HEK293 (cell line): ENCODE results near the gene DDX51.

Experiments used
- EGR2 ChIP-seq: fragments of 450-650 bp; formaldehyde crosslinking; IDR thresholded peaks from 2 replicates; pipeline ENCODE4 v1.5.1; 2016; ENCODE audit warnings: low read depth, missing biosample characterization, missing genetic modification characterization
- GLI2 ChIP-seq: fragments of 450-650 bp; formaldehyde crosslinking; IDR thresholded peaks from 2 replicates; pipeline ENCODE4; 2017; ENCODE audit warnings: missing biosample characterization, missing genetic modification characterization, low read depth, borderline replicate concordance
- GLI4 ChIP-seq: fragments of 450-650 bp; formaldehyde crosslinking; IDR thresholded peaks from 2 replicates; pipeline ENCODE4 v1.5.1; 2016; ENCODE audit warnings: missing biosample characterization, missing genetic modification characterization
- KLF10 ChIP-seq: fragments of 450-650 bp; IDR thresholded peaks from 2 replicates; pipeline ENCODE4 v1.5.1; 2018; ENCODE audit warnings: missing biosample characterization, mild to moderate bottlenecking, missing genetic modification characterization
- REPIN1 ChIP-seq: fragments of 450-650 bp; formaldehyde crosslinking; IDR thresholded peaks from 2 replicates; pipeline ENCODE4 v1.5.1; 2017; ENCODE audit warnings: missing biosample characterization, missing genetic modification characterization, low read depth
- REST ChIP-seq: fragments of 450-650 bp; formaldehyde crosslinking; IDR thresholded peaks from 2 replicates; pipeline ENCODE4 v1.5.1; 2016; ENCODE audit warnings: missing biosample characterization, missing genetic modification characterization
- SCRT1 ChIP-seq: fragments of 450-650 bp; formaldehyde crosslinking; IDR thresholded peaks from 2 replicates; pipeline ENCODE4 v1.5.1; 2016; ENCODE audit warnings: missing biosample characterization, missing genetic modification characterization, borderline replicate concordance
- SP7 ChIP-seq: fragments of 450-650 bp; formaldehyde crosslinking; IDR thresholded peaks from 2 replicates; pipeline ENCODE4 v1.5.1; 2016; ENCODE audit warnings: missing biosample characterization, missing genetic modification characterization
- TRIM28 ChIP-seq: IDR thresholded peaks from 2 replicates; pipeline ENCODE4 v1.6.1; 2011; ENCODE audit warnings: low read length, control low read depth, borderline replicate concordance
- YY1 ChIP-seq: fragments of 450-650 bp; formaldehyde crosslinking; IDR thresholded peaks from 2 replicates; pipeline ENCODE4 v1.5.1; 2018; ENCODE audit warnings: missing biosample characterization, missing genetic modification characterization
- ZBTB1 ChIP-seq: fragments of 450-650 bp; formaldehyde crosslinking; IDR thresholded peaks from 2 replicates; pipeline ENCODE4 v1.5.1; 2016; ENCODE audit warnings: missing biosample characterization, missing genetic modification characterization
- ZBTB26 ChIP-seq: fragments of 450-650 bp; formaldehyde crosslinking; optimal IDR thresholded peaks from 2 replicates; pipeline ENCODE3; 2016; ENCODE audit warnings: missing biosample characterization, mild to moderate bottlenecking, missing genetic modification characterization
- ZBTB48 ChIP-seq: fragments of 450-650 bp; formaldehyde crosslinking; IDR thresholded peaks from 2 replicates; pipeline ENCODE4 v1.5.1; 2016; ENCODE audit warnings: missing biosample characterization, missing genetic modification characterization
- ZIC2 ChIP-seq: fragments of 450-650 bp; formaldehyde crosslinking; IDR thresholded peaks from 2 replicates; pipeline ENCODE4 v1.5.1; 2016; ENCODE audit warnings: missing biosample characterization, missing genetic modification characterization
- ZNF148 ChIP-seq: fragments of 450-650 bp; formaldehyde crosslinking; IDR thresholded peaks from 2 replicates; pipeline ENCODE4 v1.5.0; 2017; ENCODE audit warnings: missing biosample characterization, missing genetic modification characterization, borderline replicate concordance
- ZNF174 ChIP-seq: fragments of 450-650 bp; formaldehyde crosslinking; IDR thresholded peaks from 2 replicates; pipeline ENCODE4 v1.5.0; 2017; ENCODE audit warnings: missing biosample characterization, mild to moderate bottlenecking, missing genetic modification characterization
- ZNF184 ChIP-seq: fragments of 450-650 bp; IDR thresholded peaks from 2 replicates; pipeline ENCODE4 v1.5.1; 2018; ENCODE audit warnings: missing biosample characterization, mild to moderate bottlenecking, missing genetic modification characterization
- ZNF2 ChIP-seq: fragments of 450-650 bp; formaldehyde crosslinking; IDR thresholded peaks from 2 replicates; pipeline ENCODE4 v1.5.1; 2016; ENCODE audit warnings: missing biosample characterization, missing genetic modification characterization
- ZNF221 ChIP-seq: fragments of 450-650 bp; formaldehyde crosslinking; IDR thresholded peaks from 2 replicates; pipeline ENCODE4 v1.5.1; 2017; ENCODE audit warnings: missing biosample characterization, missing genetic modification characterization, borderline replicate concordance
- ZNF335 ChIP-seq: fragments of 450-650 bp; formaldehyde crosslinking; conservative IDR thresholded peaks from 2 replicates; pipeline ENCODE4 v1.5.1; 2016; ENCODE audit warnings: missing biosample characterization, missing genetic modification characterization
- ZNF341 ChIP-seq: fragments of 450-650 bp; formaldehyde crosslinking; IDR thresholded peaks from 2 replicates; pipeline ENCODE4; 2016; ENCODE audit warnings: low read depth, missing biosample characterization, missing genetic modification characterization
- ZNF394 ChIP-seq: fragments of 450-650 bp; formaldehyde crosslinking; IDR thresholded peaks from 2 replicates; pipeline ENCODE4 v1.5.1; 2016; ENCODE audit warnings: missing biosample characterization, missing genetic modification characterization, mild to moderate bottlenecking, moderate library complexity, borderline replicate concordance
- ZNF449 ChIP-seq: fragments of 450-650 bp; formaldehyde crosslinking; IDR thresholded peaks from 2 replicates; pipeline ENCODE4 v1.5.1; 2017; ENCODE audit warnings: missing biosample characterization, mild to moderate bottlenecking, missing genetic modification characterization, moderate library complexity
- ZNF488 ChIP-seq: fragments of 450-650 bp; formaldehyde crosslinking; IDR thresholded peaks from 2 replicates; pipeline ENCODE4 v1.5.1; 2016; ENCODE audit warnings: missing biosample characterization, missing genetic modification characterization
- ZNF513 ChIP-seq: fragments of 450-650 bp; IDR thresholded peaks from 2 replicates; pipeline ENCODE4 v1.5.1; 2018; ENCODE audit warnings: missing biosample characterization, missing genetic modification characterization
- ZNF548 ChIP-seq: fragments of 450-650 bp; formaldehyde crosslinking; IDR thresholded peaks from 2 replicates; pipeline ENCODE4 v1.5.1; 2016; ENCODE audit warnings: missing biosample characterization, missing genetic modification characterization
- ZNF600 ChIP-seq: fragments of 450-650 bp; formaldehyde crosslinking; IDR thresholded peaks from 2 replicates; pipeline ENCODE4 v1.5.1; 2016; ENCODE audit warnings: missing biosample characterization, missing genetic modification characterization
- ZNF621 ChIP-seq: fragments of 450-650 bp; formaldehyde crosslinking; IDR thresholded peaks from 2 replicates; pipeline ENCODE4 v1.5.1; 2017; ENCODE audit warnings: missing biosample characterization, missing genetic modification characterization
- ZNF701 ChIP-seq: fragments of 450-650 bp; formaldehyde crosslinking; IDR thresholded peaks from 2 replicates; pipeline ENCODE4 v1.5.1; 2016; ENCODE audit warnings: missing biosample characterization, missing genetic modification characterization
- ZNF830 ChIP-seq: fragments of 450-650 bp; IDR thresholded peaks from 2 replicates; pipeline ENCODE4 v1.5.0; 2018; ENCODE audit warnings: missing biosample characterization, missing genetic modification characterization, low read depth, mild to moderate bottlenecking, moderate library complexity

The DDX51 gene

GRCh38 chr12:132157733-132158409, 13.8 kb upstream of the DDX51 start (continued):
- TF ChIP-seq ZNF174 (tag by site-specific recombination): no peak
- no peak for TF ChIP-seq EGR2 (tag by site-specific recombination)
- no peak for TF ChIP-seq ZNF341
- no peak for TF ChIP-seq REPIN1
- TF ChIP-seq ZNF600 (tag by site-specific recombination): no peak
- TF ChIP-seq ZBTB26 (tag by site-specific recombination): no peak
- TF ChIP-seq SP7: no peak
- TF ChIP-seq KLF10 (tag by site-specific recombination): no peak
- TF ChIP-seq ZNF335 (tag by site-specific recombination): no peak
- no peak for TF ChIP-seq SCRT1 (tag by site-specific recombination)
- TF ChIP-seq ZNF701 (tag by site-specific recombination): no peak
- peak; percentile 66; the same call in 1 of the 2 replicates for TF ChIP-seq ZNF148 (tag by site-specific recombination)
- no peak for TF ChIP-seq TRIM28
- no peak for TF ChIP-seq ZNF221
- TF ChIP-seq ZNF184: no peak
- TF ChIP-seq YY1 (tag by site-specific recombination): no peak
- TF ChIP-seq ZNF449: no peak
- no peak for TF ChIP-seq GLI2 (tag by site-specific recombination)
- no peak for TF ChIP-seq ZBTB48 (tag by site-specific recombination)
- 0 out of 2 replicates have a peak, but pooled peaks have one; percentile 41 for TF ChIP-seq ZNF621 (tag by site-specific recombination)
- no peak for TF ChIP-seq ZNF830 (tag by site-specific recombination)
- no peak for TF ChIP-seq ZNF394 (tag by site-specific recombination)
- TF ChIP-seq REST: no peak; the same call in 1 of the 2 replicates
- peak; percentile 15; the same call in 1 of the 2 replicates for TF ChIP-seq ZNF488 (tag by site-specific recombination)
- TF ChIP-seq ZNF513 (tag by site-specific recombination): no peak
- no peak for TF ChIP-seq ZBTB1 (tag by site-specific recombination)
- no peak for TF ChIP-seq ZNF2 (tag by site-specific recombination)
- TF ChIP-seq ZIC2 (tag by site-specific recombination): no peak
- no peak for TF ChIP-seq ZNF548 (tag by site-specific recombination)
- TF ChIP-seq GLI4: no peak
